GM19238 (cell line): ENCODE data around the gene RASSF9.

Experiments used
- DNase-seq: peaks from one replicate; pipeline ENCODE4 v3.0.0; 2011; ENCODE audit warnings: low spot score; ENCODE audit not compliant: insufficient read length

The RASSF9 gene

GRCh38 chr12:85836197-85837090, at the start of gene RASSF9:
Gene RASSF9 (minus strand): TSS chr12:85836409. CDS start chr12:85836201, 208 bp downstream.
- no peak for DNase-seq

DNA sequence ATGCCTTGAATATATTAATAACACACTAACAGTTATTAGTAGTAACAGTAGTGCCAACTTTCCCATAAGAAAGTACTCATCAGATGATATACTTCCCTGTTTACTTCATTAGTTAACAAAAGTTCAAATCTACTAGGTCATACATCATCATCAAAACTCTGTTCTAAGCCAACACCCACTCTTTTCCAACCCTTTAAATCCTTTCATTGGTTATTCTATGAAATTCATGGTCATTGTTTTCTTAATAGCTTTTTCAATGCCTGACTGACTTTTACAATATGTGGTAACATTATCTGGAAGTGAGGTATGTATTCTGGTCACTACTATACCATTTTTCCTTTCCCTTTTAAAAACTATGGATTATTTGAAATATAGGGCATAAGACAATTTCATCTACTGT, 47.6 kb upstream of the RASSF9 start:
- DNase-seq, result no peak

- DNase-seq, result no peak
These were observed 41.2 kb upstream of the RASSF9 start for GRCh38 chr12:85877459-85877858.

GRCh38 chr12:85874031-85874461, 37.8 kb upstream of the RASSF9 start, which contains the start of gene NTS:
Gene NTS (plus strand): TSS chr12:85874295. CDS start chr12:85874404, 109 bp downstream.
- DNase-seq, result no peak

GRCh38 chr12:85872497-85873091, 36.4 kb upstream of the RASSF9 start:
- no peak for DNase-seq

DNA sequence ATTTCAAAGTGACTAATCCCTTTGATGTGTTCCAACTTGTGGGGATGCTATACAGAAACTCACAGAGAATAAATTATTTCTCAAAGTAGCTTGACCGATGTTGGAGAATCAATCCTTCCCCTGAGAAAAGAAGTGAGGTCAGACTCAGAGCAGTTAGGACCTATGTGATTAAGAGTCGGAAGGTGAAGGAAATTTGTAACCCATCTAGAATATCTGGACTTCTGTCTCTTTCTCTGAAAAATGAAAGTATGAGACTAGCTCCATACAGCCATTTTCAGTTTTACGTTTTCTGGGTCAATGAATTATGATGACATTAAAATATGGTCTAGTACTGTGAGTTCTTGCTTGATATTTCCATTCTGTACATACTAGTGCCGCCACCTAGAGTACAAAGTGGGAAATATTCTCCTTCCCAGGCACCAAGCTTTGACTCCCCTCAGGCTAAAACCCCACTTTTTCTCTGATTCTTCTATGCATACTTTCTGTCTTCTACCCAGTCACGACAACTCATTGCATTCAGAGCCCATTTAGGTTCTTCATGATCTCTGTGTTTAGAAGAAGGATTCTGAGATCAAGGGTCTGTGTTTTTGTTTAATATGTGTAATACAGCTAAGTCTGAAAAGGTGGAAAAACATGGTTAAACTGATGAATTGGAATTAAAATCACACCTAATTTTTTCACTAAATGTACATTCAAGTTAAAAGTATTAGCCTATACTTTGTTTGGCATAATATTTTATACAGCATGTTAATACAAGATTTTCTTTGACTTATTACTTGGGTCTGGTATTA, 31.0 kb upstream of the RASSF9 start:
- DNase-seq, result peak; percentile 11

DNA sequence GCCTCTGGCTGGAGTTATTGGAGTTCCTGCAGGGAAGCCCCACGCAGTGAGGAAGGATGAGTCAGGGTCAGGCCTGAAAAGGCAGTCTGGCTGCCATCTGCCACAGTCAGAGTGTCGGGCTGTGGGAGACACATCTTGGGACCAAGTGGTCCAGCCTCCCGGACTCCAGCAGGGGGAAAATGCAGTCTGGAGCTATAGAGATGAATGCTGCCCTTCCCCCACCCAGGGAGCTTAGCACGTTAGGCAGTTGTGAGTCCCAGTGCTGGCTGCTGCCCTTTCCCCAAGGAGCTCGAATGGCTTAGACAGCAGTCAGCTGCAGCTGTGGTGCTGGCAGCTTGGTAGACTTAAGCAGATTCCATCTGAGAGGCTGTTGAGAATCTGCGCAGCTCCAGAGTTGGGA, 29.7 kb upstream of the RASSF9 start:
- DNase-seq, result no peak

GRCh38 chr12:85856966-85857365, 20.8 kb upstream of the RASSF9 start:
- no peak for DNase-seq

- DNase-seq, result no peak
These were observed 19.1 kb upstream of the RASSF9 start for GRCh38 chr12:85855305-85855704.

DNA sequence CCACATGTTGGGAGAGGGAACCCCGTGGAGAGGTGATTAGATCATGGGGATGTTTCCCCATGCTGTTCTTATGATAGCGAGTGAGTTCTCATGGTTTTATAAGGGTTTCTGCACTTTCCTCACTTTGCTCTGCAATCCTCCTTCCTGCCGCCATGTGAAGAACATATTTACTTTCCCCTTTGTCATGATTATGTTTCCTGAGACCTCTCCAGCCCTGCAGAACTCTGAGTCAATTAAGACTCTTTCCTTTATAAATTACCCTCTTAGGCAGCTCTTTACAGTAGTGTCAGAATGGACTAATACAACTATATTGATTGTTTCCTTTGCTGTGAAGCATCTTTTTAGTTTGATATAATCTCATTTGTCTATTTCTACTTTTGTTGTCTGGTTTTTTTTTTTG, 13.1 kb upstream of the RASSF9 start:
- DNase-seq, result no peak

DNA sequence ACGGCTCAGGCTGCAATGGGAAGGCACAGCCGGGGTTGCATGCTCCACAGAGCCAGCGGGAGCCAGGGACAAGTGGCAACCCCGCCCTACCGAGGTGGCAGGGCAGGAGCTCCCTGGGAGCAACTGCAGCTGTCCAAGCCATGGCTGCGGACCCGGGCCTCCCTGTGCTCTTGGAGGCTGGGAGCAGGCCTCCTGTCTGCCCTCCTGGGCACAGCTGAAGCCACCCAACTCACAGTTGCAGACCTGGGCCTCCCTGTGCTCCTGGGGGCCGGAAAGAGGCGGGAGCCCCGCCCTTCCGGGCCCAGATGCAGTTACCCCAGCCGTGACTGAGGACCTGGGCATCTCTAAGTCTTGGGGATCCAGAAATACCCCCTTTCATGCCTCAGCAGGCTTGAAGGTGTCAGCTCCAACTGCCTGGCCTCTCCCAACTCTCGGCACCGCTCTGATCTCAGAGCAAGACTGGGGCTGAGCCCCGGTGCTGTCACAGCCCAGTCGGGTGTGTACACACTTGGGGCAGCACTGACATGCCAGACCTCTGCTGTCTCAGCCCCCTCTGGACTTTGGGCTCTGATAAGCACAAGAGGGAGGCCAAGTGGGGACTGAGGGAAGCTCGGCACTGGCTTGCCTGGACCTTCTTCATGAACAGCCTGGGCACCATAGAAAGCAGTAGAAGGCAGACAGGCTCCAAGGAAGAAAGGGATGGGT, 7.5 kb upstream of the RASSF9 start:
- no peak for DNase-seq

GRCh38 chr12:85835426-85836196, 598 bp downstream of the RASSF9 start:
- no peak for DNase-seq

GRCh38 chr12:85834378-85834777, 1.8 kb downstream of the RASSF9 start:
- no peak for DNase-seq

DNA sequence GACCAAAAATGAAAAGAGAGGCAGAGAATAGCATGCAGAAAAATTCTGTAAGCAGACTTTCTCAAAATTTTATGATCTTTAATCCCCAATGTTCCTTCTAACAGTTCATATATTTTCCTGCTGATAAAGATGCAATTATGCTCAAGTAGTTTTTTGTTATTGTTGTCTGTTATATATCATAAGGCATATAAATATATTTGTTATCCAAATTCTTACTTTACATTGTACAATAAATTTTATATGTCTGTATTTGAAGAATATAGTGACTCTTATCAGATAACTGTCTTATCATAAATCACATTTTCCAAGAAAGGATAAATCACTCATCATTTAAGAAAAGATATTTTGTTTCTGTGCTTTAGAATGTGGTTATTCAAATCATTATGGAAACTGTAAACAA, 2.6 kb downstream of the RASSF9 start:
- DNase-seq, result no peak

DNA sequence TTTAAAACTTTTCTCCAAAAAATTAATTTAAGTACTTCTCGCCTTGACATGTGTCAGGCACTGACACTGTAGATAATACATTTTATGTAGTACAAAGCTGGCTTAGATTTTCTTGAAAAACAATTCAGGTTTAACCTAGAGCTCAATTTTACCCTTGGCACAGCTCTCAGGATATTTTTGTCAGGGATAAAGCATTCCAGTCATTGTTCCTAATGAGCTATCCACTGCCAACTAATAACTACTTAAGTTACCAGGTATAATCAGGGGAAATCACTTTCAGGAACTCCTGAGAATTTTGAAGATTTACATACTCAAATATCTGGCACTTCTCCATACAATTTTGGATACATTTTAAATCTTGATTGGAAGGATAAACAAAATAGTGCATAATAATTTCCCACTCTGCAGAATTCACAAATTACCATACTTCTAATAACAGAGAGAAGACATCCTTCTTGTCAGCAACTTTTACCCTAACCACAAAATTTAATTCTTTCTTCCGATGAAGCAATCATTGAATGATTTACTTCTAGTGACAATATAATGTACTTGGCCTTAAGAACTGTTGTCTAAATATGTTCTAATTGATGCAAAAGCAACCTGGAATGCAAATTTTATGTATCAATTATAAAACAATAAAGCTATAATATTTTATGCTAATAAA, 4.8 kb downstream of the RASSF9 start:
- DNase-seq, result no peak

- no peak for DNase-seq
These were observed 6.8 kb downstream of the RASSF9 start for GRCh38 chr12:85829391-85829790.

- DNase-seq, result no peak
These were observed 7.6 kb downstream of the RASSF9 start for GRCh38 chr12:85828576-85828975.

DNA sequence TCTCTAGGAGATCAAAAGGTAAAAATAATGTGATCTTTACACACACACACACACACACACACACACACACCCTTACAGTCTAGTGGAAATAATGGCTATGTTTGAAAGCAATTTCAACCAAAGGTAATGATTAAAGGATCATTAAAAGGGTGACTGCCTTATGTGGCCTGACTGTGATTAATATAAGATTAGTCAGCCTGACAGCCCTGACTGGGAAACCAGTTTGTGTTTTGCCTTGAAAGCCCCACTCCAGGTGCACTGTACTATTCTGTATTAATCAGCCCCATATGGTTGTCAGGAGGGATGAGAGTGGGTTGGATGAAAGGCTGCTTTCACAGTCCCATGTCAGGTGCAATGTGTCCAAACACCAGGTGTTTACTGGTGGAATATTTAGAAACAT, 10.5 kb downstream of the RASSF9 start:
- no peak for DNase-seq

- DNase-seq, result no peak
These were observed 12.6 kb downstream of the RASSF9 start for GRCh38 chr12:85823436-85824180.
